Measurements from ENCODE around the gene ATP13A5.

DNA sequence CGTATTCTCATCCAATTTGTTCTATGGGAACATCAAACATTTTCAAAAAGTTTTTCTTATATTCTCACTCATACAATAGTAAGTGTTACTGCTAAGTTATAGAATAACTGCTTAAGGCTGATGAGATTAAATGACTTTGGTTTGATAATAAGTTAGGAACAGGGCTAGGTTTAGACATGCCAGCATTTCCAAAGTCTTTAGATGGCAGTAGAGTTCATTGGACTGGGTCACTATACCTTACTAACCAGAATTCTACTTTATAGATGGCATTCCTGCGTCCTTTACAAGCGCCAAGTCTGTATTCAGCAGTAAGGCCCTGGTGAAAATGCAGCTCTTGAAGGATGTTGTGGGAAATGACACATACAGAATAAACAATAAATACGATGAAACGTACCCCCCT is 115.8 kb downstream of the ATP13A5 start:
- TF ChIP-seq, protein P1, sequence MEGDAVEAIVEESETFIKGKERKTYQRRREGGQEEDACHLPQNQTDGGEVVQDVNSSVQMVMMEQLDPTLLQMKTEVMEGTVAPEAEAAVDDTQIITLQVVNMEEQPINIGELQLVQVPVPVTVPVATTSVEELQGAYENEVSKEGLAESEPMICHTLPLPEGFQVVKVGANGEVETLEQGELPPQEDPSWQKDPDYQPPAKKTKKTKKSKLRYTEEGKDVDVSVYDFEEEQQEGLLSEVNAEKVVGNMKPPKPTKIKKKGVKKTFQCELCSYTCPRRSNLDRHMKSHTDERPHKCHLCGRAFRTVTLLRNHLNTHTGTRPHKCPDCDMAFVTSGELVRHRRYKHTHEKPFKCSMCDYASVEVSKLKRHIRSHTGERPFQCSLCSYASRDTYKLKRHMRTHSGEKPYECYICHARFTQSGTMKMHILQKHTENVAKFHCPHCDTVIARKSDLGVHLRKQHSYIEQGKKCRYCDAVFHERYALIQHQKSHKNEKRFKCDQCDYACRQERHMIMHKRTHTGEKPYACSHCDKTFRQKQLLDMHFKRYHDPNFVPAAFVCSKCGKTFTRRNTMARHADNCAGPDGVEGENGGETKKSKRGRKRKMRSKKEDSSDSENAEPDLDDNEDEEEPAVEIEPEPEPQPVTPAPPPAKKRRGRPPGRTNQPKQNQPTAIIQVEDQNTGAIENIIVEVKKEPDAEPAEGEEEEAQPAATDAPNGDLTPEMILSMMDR (IDR thresholded peaks at IDR 0.05; ENCODE audit: borderline replicate concordance, extremely low read depth, low read length, poor library complexity, severe bottlenecking) = no peak
- TF ChIP-seq EZH2 (IDR thresholded peaks at IDR 0.05; ENCODE audit: borderline replicate concordance, low read depth, low read length, severe bottlenecking) = no peak
